ENCODE measurements around the gene DHX58.
A peak's percentile ranks its signal among the peaks of the same experiment; 100 is the strongest.

Gene DHX58

DNA sequence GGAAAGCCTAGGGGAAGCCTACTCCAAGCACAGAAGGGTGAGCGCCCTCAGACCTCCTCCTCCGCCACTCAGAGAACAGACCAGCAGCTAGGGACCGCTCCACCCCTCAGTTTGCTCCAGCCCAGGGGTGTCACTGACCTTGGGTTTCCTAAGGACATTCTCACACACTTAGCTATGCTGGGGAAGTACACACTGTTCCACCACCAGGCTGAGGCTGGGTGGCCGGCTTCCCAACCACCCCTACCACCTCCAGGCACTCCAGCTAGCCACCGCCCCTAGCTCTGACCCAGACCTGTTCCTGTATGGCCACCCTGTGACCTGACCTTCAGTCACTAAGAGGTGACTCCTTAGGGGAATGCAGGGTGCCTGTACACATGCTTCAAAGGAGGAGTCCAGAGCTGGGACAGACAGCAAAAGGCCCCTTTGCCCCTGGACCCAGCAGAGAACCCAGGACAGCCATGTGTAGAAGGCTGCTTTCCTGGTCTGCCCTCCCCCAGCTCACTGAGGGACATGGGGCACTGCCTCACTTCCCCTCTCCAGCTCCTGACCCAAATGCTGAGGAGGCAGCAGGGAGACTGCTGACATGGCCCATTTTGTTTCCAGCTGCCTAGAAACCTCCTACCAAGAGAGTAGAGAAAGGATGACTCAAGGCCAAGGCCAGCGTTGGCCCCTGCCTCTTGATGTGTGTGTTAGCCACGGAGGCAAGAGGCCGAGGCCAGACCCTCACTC is 16.8 kb upstream of the DHX58 start:
- peaks cover 13% of the 10 kb centered on the region for H3K4me1 ChIP-seq (ENCODE audit: control insufficient read depth, insufficient read depth, low read length, poor library complexity, severe bottlenecking)
- H3K27ac ChIP-seq (ENCODE audit: low read depth, low read length, severe bottlenecking): no peak overlapping the region
- peaks cover 79% of the 10 kb centered on the region for H3K36me3 ChIP-seq (ENCODE audit: control insufficient read depth, insufficient read depth, low read length)
- no peak overlapping the region for H3K4me3 ChIP-seq (ENCODE audit: extremely low read depth, insufficient read depth, low read length, poor library complexity, severe bottlenecking)
- WGBS, 2 experiments (ENCODE audit: insufficient coverage in 2 of 2): 92 to 98% methylated on average over 6 to 7 of the region's 8 CpGs
- no peaks in the 10 kb centered on the region for H3K9me3 ChIP-seq (ENCODE audit: control insufficient read depth, low read length)

DNA sequence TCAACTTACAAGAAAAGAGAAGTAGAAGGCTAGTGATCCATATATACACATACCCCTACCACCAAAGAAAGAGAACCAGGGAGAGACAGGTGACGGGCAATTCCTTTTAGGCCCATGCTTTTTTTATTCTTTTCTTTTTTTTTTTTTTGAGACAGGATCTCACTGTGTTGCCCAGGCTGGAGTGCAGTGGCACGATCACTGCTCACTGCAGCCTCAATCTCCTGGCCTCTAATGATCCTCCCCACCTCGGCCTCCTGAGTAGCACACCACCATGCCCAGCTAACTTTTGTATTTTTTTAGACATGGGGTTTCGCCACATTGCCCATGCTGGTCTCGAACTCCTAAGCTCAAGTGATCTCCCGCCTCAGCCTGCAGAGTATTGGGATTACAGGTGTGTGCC is 14.9 kb upstream of the DHX58 start:
- H3K4me3 ChIP-seq (ENCODE audit: extremely low read depth, insufficient read depth, low read length, poor library complexity, severe bottlenecking): no peak overlapping the region
- no peak overlapping the region for H3K27ac ChIP-seq (ENCODE audit: low read depth, low read length, severe bottlenecking)
- H3K4me1 ChIP-seq (ENCODE audit: control insufficient read depth, insufficient read depth, low read length, poor library complexity, severe bottlenecking): peaks cover 5% of the 10 kb centered on the region
- WGBS, 2 experiments (ENCODE audit: insufficient coverage in 2 of 2): 93 to 100% methylated on average over 5 of the region's 6 CpGs
- no peaks in the 10 kb centered on the region for H3K9me3 ChIP-seq (ENCODE audit: control insufficient read depth, low read length)
- peaks cover 76% of the 10 kb centered on the region for H3K36me3 ChIP-seq (ENCODE audit: control insufficient read depth, insufficient read depth, low read length)

DNA sequence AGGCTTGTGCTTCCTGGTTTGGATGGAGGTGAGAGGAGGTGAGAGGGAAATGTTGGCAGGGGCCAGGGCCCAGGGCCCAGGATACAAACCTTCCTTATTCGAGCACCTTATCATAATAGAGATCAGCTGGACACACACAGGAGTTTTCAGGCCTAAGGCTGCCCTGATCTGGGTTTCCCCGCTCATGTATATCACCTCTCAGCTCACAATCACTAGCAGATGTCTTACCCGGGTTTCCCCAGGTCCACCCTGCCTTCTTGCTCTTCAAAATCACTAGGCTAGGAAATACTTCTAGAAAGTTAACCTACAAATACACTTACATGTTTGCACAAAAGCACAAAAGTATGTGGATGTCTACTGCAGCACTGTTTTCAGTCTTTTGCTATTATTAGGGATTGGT is 14.3 kb upstream of the DHX58 start:
- Histone ChIP-seq H3K9me3 (ENCODE audit: control insufficient read depth, low read length) (no peaks in the 10 kb centered on the region), H3K36me3 (ENCODE audit: control insufficient read depth, insufficient read depth, low read length) (peaks cover 76% of the 10 kb centered on the region), H3K4me3 (ENCODE audit: extremely low read depth, insufficient read depth, low read length, poor library complexity, severe bottlenecking) (no peak overlapping the region), H3K4me1 (ENCODE audit: control insufficient read depth, insufficient read depth, low read length, poor library complexity, severe bottlenecking) (no peaks in the 10 kb centered on the region), H3K27ac (ENCODE audit: low read depth, low read length, severe bottlenecking) (no peak overlapping the region)
- WGBS, 2 experiments (ENCODE audit: insufficient coverage in 2 of 2): 91 to 92% methylated on average over 3 of the region's 3 CpGs

DNA sequence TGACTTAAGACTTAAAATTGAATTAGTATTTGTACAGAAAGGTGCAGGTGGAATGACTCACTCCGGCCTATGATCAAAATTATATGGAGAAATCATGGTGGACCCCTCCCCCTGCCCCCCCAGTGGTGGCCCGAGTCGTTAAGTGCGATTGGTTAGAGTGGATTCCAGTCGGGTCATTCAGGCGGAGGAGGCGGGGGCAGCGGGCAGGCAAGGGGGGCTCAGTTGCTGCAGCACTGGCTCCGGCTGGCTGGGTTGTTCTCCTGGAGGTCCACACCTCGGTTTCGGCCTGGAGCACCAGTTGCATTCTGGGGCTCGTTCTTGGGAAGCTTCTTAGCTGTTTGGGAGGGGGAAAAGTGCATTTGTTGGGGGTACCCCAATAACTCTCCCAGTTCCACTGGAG is 13.1 kb upstream of the DHX58 start:
- WGBS, 2 experiments (ENCODE audit: insufficient coverage in 2 of 2): 90 to 98% methylated on average over 7 to 8 of the region's 12 CpGs
- H3K4me3 ChIP-seq (ENCODE audit: extremely low read depth, insufficient read depth, low read length, poor library complexity, severe bottlenecking): no peak overlapping the region
- H3K9me3 ChIP-seq (ENCODE audit: control insufficient read depth, low read length): no peaks in the 10 kb centered on the region
- H3K4me1 ChIP-seq (ENCODE audit: control insufficient read depth, insufficient read depth, low read length, poor library complexity, severe bottlenecking): peaks cover 1% of the 10 kb centered on the region
- H3K36me3 ChIP-seq (ENCODE audit: control insufficient read depth, insufficient read depth, low read length): peaks cover 69% of the 10 kb centered on the region
- no peak overlapping the region for H3K27ac ChIP-seq (ENCODE audit: low read depth, low read length, severe bottlenecking)

DNA sequence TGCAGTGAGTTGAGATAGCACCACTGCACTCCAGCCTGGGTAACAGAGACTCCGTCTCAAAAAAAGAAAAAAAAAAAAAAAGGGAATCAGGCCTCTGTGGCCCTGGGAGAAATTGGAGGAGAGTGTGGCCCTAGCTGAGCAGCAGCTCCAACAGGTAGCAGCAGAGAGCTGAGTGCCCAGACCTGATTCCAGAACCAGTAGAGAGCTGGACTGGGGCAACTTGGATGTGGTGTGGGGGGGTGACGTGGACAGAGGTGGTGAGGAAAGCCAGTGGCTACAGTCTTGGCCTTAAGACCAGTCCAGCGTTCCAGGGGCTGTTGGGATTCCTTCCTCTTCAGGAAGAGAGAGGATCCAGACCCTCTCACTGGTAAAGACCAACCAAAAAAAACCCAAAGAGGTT is 11.7 kb upstream of the DHX58 start:
- 90 to 91% methylated on average over 3 of the region's 3 CpGs for WGBS, 2 experiments (ENCODE audit: insufficient coverage in 2 of 2)
- H3K9me3 ChIP-seq (ENCODE audit: control insufficient read depth, low read length): no peaks in the 10 kb centered on the region
- H3K4me3 ChIP-seq (ENCODE audit: extremely low read depth, insufficient read depth, low read length, poor library complexity, severe bottlenecking): no peak overlapping the region
- H3K4me1 ChIP-seq (ENCODE audit: control insufficient read depth, insufficient read depth, low read length, poor library complexity, severe bottlenecking): peaks cover 5% of the 10 kb centered on the region
- no peak overlapping the region for H3K27ac ChIP-seq (ENCODE audit: low read depth, low read length, severe bottlenecking)
- peaks cover 56% of the 10 kb centered on the region for H3K36me3 ChIP-seq (ENCODE audit: control insufficient read depth, insufficient read depth, low read length)

DNA sequence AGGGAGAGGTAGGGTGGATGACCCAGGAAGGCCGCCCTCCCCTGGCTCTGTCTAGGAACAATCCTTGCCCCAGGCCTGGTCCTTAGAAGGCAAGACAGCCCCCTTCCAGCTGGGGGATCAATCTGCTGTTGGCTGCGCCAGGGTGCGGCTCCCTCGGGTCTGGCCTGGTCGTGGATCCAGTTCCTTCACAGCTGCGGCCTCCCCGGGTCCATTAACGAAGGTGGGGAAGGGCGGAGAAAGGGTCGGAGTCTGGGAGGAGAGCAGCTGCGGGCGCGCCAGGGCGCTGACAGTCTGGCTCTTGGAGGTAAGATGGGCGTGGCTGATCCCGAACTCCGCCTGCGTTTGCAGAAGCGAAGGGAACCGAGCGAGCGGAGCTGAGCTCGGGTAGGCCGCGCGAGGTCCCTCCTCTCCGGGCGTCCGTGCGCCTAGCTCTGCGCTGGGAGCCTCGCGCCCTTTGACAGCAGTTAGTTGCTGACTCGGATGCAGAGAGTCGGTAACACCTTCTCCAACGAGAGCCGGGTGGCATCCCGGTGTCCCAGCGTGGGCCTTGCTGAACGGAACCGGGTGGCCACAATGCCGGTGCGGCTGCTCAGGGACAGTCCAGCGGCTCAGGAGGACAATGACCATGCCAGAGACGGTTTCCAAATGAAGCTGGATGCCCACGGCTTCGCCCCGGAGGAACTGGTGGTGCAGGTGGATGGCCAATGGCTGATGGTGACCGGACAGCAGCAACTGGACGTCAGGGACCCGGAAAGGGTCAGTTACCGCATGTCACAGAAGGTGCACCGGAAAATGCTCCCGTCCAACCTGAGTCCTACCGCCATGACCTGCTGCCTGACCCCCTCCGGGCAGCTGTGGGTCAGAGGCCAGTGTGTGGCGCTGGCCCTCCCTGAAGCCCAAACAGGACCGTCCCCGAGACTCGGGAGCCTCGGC is 10.1 kb upstream of the DHX58 start, which contains the start of gene HSPB9:
Gene HSPB9, plus strand, starts transcription at position 434 of the 933 bp plus-strand sequence. Its CDS starts 47 bp downstream, at position 481.
- H3K36me3 ChIP-seq (ENCODE audit: control insufficient read depth, insufficient read depth, low read length): peaks cover 46% of the 10 kb centered on the region
- no peak within 1 kb of the TSS for H3K27ac ChIP-seq (ENCODE audit: low read depth, low read length, severe bottlenecking)
- WGBS, 2 experiments (ENCODE audit: insufficient coverage in 2 of 2): 87 to 92% methylated on average over 56 to 60 of the region's 61 CpGs
- H3K4me3 ChIP-seq (ENCODE audit: extremely low read depth, insufficient read depth, low read length, poor library complexity, severe bottlenecking): no peak within 1 kb of the TSS
- no peaks in the 10 kb centered on the region for H3K9me3 ChIP-seq (ENCODE audit: control insufficient read depth, low read length)
- peaks cover 5% of the 10 kb centered on the region for H3K4me1 ChIP-seq (ENCODE audit: control insufficient read depth, insufficient read depth, low read length, poor library complexity, severe bottlenecking)

DNA sequence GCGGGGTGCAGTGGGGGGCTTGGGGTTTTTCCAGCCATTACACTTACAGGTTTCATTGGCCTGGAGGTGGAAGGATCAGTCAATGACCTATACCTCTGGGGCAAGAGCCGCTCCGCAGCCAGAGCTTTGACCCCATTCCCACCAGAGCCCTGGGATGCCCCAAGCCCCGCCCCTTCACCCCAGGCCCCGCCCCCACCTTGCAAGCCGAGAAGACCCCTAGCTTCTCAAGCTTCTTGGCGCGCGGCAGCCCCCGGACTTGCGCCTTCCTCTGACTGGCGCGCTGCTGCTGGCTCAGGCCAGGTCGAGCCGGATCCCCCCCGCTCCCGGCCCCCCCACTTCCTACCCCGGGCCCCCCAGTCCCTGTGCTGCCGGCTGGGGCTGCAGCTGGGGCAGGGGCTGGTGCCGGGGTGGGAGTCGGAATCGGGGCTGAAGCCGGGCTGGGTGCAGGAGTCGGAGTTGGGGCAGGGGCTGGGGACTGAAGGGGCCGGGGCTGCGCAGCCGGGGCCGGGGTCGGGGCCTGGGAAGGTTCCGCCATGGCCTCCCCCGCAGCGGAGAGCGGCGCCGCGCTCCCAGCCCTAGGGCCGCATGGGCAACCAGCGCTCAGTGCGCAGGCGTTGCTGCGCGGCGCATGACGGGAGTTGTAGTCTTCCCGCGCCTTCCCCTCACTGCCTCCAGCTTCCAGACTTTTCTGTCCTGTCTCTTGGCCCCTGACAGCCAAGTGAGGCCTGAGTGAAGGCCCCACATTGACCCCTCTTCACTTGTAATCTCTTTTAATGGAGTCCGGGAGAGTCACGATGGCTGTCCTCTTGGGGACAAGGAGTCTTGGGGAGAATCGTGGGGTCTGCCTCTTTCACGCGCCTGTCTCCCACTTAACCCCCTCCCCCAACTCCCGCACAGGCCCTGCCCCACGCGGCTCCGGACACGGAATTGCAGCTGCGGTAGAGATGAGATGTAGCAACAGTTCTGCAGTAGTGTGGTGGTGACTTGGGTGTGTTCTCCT is 8.6 kb upstream of the DHX58 start, which contains the start of gene KAT2A:
Gene KAT2A, minus strand, starts transcription at position 598 of the 1,000 bp plus-strand sequence. Its CDS starts 63 bp downstream, at position 535.
- Histone ChIP-seq H3K4me1 (ENCODE audit: control insufficient read depth, insufficient read depth, low read length, poor library complexity, severe bottlenecking) (peaks cover 5% of the 10 kb centered on the region), H3K4me3 (ENCODE audit: extremely low read depth, insufficient read depth, low read length, poor library complexity, severe bottlenecking) (peak within 1 kb of the TSS; percentile 71), H3K36me3 (ENCODE audit: control insufficient read depth, insufficient read depth, low read length) (peaks cover 41% of the 10 kb centered on the region), H3K27ac (ENCODE audit: low read depth, low read length, severe bottlenecking) (peak within 1 kb of the TSS; percentile 10), H3K9me3 (ENCODE audit: control insufficient read depth, low read length) (no peaks in the 10 kb centered on the region)
- 6% methylated on average over 26 to 28 of the region's 57 CpGs for whole genome bisulfite sequencing, 2 experiments (ENCODE audit: insufficient coverage in 2 of 2)

DNA sequence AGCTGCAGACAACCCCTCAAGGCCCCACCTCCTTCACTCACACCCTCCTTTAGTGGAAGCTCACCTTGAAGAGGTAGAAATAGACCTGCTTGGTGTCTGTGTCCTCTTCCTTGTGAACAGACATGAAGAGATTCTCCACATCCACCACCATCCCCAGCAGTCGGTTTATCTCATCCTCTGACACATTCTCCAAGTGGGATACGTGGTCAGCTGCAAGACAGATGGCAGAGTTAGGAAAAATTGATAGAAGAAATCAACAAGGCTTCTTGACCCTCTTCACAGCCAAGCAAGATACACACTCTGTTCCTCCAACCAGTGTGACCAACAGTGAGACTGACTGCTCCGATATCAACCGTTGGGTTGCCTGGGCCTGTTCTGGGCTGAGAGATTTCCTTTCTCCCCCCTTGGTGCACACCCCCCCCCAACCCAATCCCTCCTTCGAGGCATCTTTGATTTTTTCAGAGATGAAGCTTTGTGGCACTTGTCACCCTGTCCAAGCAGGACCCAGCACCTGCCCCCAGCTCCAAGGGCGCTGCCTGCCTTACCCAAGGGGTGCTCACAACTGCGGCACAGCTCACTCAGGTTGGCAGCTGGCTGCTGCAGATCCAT is 7.8 kb upstream of the DHX58 start:
- peak overlapping the region; percentile 71 for H3K4me3 ChIP-seq (ENCODE audit: extremely low read depth, insufficient read depth, low read length, poor library complexity, severe bottlenecking)
- 82 to 87% methylated on average over 2 to 5 of the region's 7 CpGs for WGBS, 2 experiments (ENCODE audit: insufficient coverage in 2 of 2)
- H3K9me3 ChIP-seq (ENCODE audit: control insufficient read depth, low read length): no peaks in the 10 kb centered on the region
- H3K4me1 ChIP-seq (ENCODE audit: control insufficient read depth, insufficient read depth, low read length, poor library complexity, severe bottlenecking): peaks cover 5% of the 10 kb centered on the region
- peaks cover 39% of the 10 kb centered on the region for H3K36me3 ChIP-seq (ENCODE audit: control insufficient read depth, insufficient read depth, low read length)
- H3K27ac ChIP-seq (ENCODE audit: low read depth, low read length, severe bottlenecking): no peak overlapping the region

DNA sequence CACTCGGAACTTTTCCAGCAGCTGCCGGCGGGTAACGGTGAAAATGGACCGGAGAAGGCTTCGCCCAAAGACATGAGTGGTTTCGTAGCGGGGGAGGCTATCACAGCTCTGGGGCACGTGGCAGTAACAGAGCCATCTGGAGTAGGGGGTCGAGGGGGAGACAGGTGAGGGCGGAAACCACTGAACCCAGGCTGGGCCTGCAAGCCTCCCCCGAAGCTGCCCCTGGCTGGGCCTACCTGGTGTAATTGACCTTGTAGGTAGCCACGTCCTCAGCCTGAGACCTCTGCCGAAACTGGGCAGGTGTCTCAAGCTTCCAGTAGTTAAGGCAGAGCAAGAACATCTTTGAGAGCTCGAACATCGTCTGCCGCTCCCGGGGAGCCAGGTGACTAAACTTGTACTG is 6.8 kb upstream of the DHX58 start:
- H3K4me1 ChIP-seq (ENCODE audit: control insufficient read depth, insufficient read depth, low read length, poor library complexity, severe bottlenecking): peaks cover 5% of the 10 kb centered on the region
- no peak overlapping the region for H3K27ac ChIP-seq (ENCODE audit: low read depth, low read length, severe bottlenecking)
- no peaks in the 10 kb centered on the region for H3K9me3 ChIP-seq (ENCODE audit: control insufficient read depth, low read length)
- no peak overlapping the region for H3K4me3 ChIP-seq (ENCODE audit: extremely low read depth, insufficient read depth, low read length, poor library complexity, severe bottlenecking)
- peaks cover 35% of the 10 kb centered on the region for H3K36me3 ChIP-seq (ENCODE audit: control insufficient read depth, insufficient read depth, low read length)
- WGBS, 2 experiments (ENCODE audit: insufficient coverage in 2 of 2): 93 to 94% methylated on average over 18 of the region's 18 CpGs

Measured in mesodermal cell (in vitro differentiated cells).